ENCODE measurements around the gene FNBP1L. TPM values are rescaled to one million over a fixed set of nuclear protein-coding genes. Genes with fewer than 3 reads are reported as not detected.

The FNBP1L gene
- polyA plus RNA-seq (2012; rRNA removed) = 16.5 and 21.5 TPM in 2 replicates
- 23.5 and 26.4 TPM in 2 replicates for polyA plus RNA-seq (2012; cell fraction: cytosol; rRNA removed)
- polyA plus RNA-seq (2012; cell fraction: nucleus; rRNA removed) = 9.5 and 26.3 TPM in 2 replicates

DNA sequence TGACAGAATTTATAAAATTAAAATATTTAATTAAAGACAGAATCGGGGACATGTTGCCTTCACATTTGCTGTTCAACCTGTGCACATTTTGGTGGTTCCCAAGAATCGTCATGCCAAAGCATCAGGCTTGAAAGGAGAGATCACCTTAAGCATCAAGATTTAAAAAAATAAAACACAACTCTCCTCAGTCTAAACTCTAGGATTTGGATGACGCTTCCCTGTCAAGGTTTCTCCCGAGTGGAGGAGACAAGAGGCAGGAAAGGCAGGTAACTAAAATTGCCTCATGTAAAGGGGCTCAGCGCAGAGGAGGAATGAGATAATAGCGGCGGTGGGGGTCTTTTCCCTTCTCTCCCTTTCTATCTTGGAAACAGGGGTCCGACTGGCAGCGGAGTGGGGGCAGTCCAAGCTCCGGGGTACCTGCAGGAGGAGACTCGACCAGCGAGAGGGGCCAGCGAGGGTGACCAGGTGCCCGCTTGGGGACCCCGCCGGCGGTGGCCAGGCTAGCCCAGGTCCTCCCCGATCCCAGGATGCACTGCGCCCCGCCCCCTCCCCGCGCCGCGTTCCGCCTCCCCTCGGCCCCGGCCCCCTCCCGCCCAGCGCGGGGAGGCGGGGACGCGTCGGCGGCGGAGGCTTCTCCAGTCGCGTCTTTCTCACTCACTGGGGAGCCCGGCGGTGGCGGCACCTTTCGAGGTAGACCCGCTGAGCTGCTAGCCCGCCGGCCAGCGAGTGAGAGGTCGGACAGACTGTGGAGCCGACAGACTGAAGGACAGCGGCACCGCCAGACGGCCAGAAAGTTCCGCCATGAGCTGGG is at the start of gene FNBP1L:
TSS of gene FNBP1L (plus strand) at position 638 of the 811 bp plus-strand sequence. CDS start at position 802, 164 bp downstream.
- ChIA-PET CTCF (interaction anchor here (0.6 to 4.4 kb wide), 15 partner anchors 11 to 661 kb away, joined by 3 to 19 read pairs (median 3); no protein-coding TSS in a partner anchor), POLR2A (interaction anchor here (0.6 to 1.3 kb wide), 5 partner anchors 103 to 170 kb away, joined by 3 to 4 read pairs (median 3); no protein-coding TSS in a partner anchor)
- Histone ChIP-seq H4K20me1 (ENCODE audit: insufficient read depth) (peaks cover 35% of the 10 kb centered on the region), H3K9me2 (no peaks in the 10 kb centered on the region; the same call in 1 of the 2 replicates), H3K4me1 (ENCODE audit: control insufficient read depth in 1 of 2, insufficient read depth in 2 of 2, low read depth in 1 of 2, low read length in 1 of 2) (peaks cover 4 to 13% of the 10 kb centered on the region in 2 experiments; a peak in 3 of 4 replicates), H3K9me3 (no peaks in the 10 kb centered on the region), H3K79me2 (ENCODE audit: insufficient read depth) (peaks cover 46% of the 10 kb centered on the region), H3F3A (replicated peaks; ENCODE audit: insufficient read depth) (peaks cover 16% of the 10 kb centered on the region), H3K4me2 (peak within 1 kb of the TSS; percentile 90), H3K27ac (ENCODE audit: low read depth in 2 of 2, low read length in 1 of 2) (peak within 1 kb of the TSS; percentile 78 to 92), H3K36me3 (replicated peaks in 1 of 2; ENCODE audit: control insufficient read depth in 1 of 2, insufficient read depth in 2 of 2, low read length in 1 of 2) (no peaks in the 10 kb centered on the region), H3K9ac (peak within 1 kb of the TSS; percentile 93), H2AFZ (ENCODE audit: low read depth) (peak within 1 kb of the TSS; percentile 95), H3K27me3 (ENCODE audit: insufficient read depth) (no peaks in the 10 kb centered on the region), H3K4me3 (ENCODE audit: low read depth in 2 of 2, low read length in 1 of 2) (peak within 1 kb of the TSS; percentile 96 to 99)
- WGBS (ENCODE audit: low lambda C conversion rate) = 4% methylated on average over 15 of the region's 52 CpGs
- peak; percentile 98 for DNase-seq
- TF ChIP-seq POLR2AphosphoS5 (IDR thresholded peaks at IDR 0.05; ENCODE audit: low read depth, low read length) (peak; percentile 80), MXI1 (IDR thresholded peaks at IDR 0.05; ENCODE audit: low read depth, low read length) (peak; percentile 9; the same call in 1 of the 2 replicates), CHD2 (IDR thresholded peaks at IDR 0.05; ENCODE audit: low read length, partially characterized antibody) (peak; percentile 20), TAF1 (IDR thresholded peaks at IDR 0.05; ENCODE audit: borderline replicate concordance, low read depth, low read length) (peak; percentile 93), SIN3A (IDR thresholded peaks at IDR 0.05; ENCODE audit: borderline replicate concordance, low read depth, low read length) (0 out of 2 replicates have a peak, but pooled peaks have one; percentile 68)
- TF ChIP-seq, protein P1, sequence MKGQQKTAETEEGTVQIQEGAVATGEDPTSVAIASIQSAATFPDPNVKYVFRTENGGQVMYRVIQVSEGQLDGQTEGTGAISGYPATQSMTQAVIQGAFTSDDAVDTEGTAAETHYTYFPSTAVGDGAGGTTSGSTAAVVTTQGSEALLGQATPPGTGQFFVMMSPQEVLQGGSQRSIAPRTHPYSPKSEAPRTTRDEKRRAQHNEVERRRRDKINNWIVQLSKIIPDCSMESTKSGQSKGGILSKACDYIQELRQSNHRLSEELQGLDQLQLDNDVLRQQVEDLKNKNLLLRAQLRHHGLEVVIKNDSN (IDR thresholded peaks at IDR 0.05; ENCODE audit: borderline replicate concordance, low read depth) = no peak
- TF ChIP-seq, protein P2, sequence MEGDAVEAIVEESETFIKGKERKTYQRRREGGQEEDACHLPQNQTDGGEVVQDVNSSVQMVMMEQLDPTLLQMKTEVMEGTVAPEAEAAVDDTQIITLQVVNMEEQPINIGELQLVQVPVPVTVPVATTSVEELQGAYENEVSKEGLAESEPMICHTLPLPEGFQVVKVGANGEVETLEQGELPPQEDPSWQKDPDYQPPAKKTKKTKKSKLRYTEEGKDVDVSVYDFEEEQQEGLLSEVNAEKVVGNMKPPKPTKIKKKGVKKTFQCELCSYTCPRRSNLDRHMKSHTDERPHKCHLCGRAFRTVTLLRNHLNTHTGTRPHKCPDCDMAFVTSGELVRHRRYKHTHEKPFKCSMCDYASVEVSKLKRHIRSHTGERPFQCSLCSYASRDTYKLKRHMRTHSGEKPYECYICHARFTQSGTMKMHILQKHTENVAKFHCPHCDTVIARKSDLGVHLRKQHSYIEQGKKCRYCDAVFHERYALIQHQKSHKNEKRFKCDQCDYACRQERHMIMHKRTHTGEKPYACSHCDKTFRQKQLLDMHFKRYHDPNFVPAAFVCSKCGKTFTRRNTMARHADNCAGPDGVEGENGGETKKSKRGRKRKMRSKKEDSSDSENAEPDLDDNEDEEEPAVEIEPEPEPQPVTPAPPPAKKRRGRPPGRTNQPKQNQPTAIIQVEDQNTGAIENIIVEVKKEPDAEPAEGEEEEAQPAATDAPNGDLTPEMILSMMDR (IDR thresholded peaks at IDR 0.05) = no peak
- TF ChIP-seq, protein P3, sequence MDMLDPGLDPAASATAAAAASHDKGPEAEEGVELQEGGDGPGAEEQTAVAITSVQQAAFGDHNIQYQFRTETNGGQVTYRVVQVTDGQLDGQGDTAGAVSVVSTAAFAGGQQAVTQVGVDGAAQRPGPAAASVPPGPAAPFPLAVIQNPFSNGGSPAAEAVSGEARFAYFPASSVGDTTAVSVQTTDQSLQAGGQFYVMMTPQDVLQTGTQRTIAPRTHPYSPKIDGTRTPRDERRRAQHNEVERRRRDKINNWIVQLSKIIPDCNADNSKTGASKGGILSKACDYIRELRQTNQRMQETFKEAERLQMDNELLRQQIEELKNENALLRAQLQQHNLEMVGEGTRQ (IDR thresholded peaks at IDR 0.05; ENCODE audit: borderline replicate concordance, low read depth, low read length) = no peak
- TF ChIP-seq, protein P4, sequence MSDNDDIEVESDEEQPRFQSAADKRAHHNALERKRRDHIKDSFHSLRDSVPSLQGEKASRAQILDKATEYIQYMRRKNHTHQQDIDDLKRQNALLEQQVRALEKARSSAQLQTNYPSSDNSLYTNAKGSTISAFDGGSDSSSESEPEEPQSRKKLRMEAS (IDR thresholded peaks at IDR 0.05; ENCODE audit: low read depth) = 0 out of 2 replicates have a peak, but pooled peaks have one; percentile 14

DNA sequence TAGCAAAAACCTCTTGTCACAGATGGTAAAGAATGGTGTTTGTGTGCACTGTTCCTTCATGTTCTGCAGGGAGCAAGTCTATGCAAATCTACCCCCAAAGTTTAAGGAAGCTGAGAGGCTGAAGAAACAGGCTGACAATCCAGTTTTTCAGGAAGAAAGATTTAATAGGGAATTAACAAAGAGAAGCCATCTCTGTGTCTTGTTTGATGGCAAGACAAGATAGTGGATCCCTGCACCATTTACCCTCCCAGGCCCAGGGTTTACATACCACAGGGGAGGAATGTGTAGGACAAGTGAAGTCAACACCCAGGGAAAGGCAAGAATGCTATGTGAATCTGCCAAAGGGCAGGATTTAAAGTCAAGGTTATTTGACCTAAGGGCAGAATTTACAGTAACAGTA is 48.1 kb upstream of the FNBP1L start:
- Histone ChIP-seq H3K27ac (ENCODE audit: low read depth in 2 of 2, low read length in 1 of 2) (no peak overlapping the region), H3F3A (replicated peaks; ENCODE audit: insufficient read depth) (no peaks in the 10 kb centered on the region), H4K20me1 (ENCODE audit: insufficient read depth) (no peaks in the 10 kb centered on the region), H2AFZ (ENCODE audit: low read depth) (no peak overlapping the region), H3K4me3 (ENCODE audit: low read depth in 2 of 2, low read length in 1 of 2) (no peak overlapping the region), H3K79me2 (ENCODE audit: insufficient read depth) (no peaks in the 10 kb centered on the region), H3K9me3 (no peaks in the 10 kb centered on the region), H3K9ac (no peak overlapping the region), H3K27me3 (ENCODE audit: insufficient read depth) (no peaks in the 10 kb centered on the region), H3K9me2 (no peaks in the 10 kb centered on the region), H3K4me1 (ENCODE audit: control insufficient read depth in 1 of 2, insufficient read depth in 2 of 2, low read depth in 1 of 2, low read length in 1 of 2) (no peaks in the 10 kb centered on the region), H3K36me3 (replicated peaks in 1 of 2; ENCODE audit: control insufficient read depth in 1 of 2, insufficient read depth in 2 of 2, low read length in 1 of 2) (no peaks in the 10 kb centered on the region), H3K4me2 (no peak overlapping the region)
- CTCF ChIA-PET = no interaction called here
- DNase-seq = no peak
- POLR2A ChIA-PET = no interaction called here
- TF ChIP-seq FOSL2 (IDR thresholded peaks at IDR 0.05; ENCODE audit: borderline replicate concordance, low read depth) (no peak), ELF1 (IDR thresholded peaks at IDR 0.05) (no peak), FOXM1 (IDR thresholded peaks at IDR 0.05; ENCODE audit: low read depth) (no peak), SMC3 (IDR thresholded peaks at IDR 0.05; ENCODE audit: low read depth, low read length) (no peak), TCF12 (IDR thresholded peaks at IDR 0.05) (no peak), GABPA (IDR thresholded peaks at IDR 0.05; ENCODE audit: low read depth) (no peak), TAF1 (IDR thresholded peaks at IDR 0.05; ENCODE audit: borderline replicate concordance, low read depth, low read length) (no peak)
- TF ChIP-seq, protein P2 (IDR thresholded peaks at IDR 0.05) = no peak
- TF ChIP-seq, protein P5, sequence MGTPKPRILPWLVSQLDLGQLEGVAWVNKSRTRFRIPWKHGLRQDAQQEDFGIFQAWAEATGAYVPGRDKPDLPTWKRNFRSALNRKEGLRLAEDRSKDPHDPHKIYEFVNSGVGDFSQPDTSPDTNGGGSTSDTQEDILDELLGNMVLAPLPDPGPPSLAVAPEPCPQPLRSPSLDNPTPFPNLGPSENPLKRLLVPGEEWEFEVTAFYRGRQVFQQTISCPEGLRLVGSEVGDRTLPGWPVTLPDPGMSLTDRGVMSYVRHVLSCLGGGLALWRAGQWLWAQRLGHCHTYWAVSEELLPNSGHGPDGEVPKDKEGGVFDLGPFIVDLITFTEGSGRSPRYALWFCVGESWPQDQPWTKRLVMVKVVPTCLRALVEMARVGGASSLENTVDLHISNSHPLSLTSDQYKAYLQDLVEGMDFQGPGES (IDR thresholded peaks at IDR 0.05; ENCODE audit: low read depth, low read length) = no peak
- TF ChIP-seq, protein P4 (IDR thresholded peaks at IDR 0.05; ENCODE audit: low read depth) = no peak

Data from SK-N-SH (cell line).